Measurements from ENCODE around the gene CREM. TPM values are rescaled to one million over a fixed set of nuclear protein-coding genes. Genes with fewer than 3 reads are reported as not detected.
A peak's percentile ranks its signal among the peaks of the same experiment; 100 is the strongest.

Gene CREM
- polyA plus RNA-seq, 3 donors: 43.1 to 147 (median 56.0) TPM

DNA sequence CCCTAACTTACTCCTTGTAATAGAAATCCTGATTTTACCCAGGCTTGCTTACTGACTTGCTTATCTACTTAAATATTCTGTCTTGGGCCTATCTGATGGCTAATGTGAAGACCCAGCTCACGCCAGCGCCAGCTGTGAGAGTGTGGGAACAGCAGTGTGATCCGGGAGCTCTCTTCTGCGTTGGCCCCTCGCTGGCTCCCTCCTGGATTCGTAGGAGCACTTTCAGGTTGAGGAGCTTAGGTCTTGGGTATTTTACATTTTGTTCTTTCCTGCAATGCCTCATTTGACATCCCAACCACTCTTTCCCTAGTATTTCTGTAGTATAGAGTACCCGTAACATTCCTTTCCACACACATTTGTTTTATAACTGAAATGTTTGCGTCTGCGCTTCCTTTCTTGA, 51.7 kb downstream of the CREM start:
- no peak for DNase-seq (ENCODE audit: extremely low read depth in 1 of 11, low read depth in 9 of 11, low spot score in 4 of 11)

DNA sequence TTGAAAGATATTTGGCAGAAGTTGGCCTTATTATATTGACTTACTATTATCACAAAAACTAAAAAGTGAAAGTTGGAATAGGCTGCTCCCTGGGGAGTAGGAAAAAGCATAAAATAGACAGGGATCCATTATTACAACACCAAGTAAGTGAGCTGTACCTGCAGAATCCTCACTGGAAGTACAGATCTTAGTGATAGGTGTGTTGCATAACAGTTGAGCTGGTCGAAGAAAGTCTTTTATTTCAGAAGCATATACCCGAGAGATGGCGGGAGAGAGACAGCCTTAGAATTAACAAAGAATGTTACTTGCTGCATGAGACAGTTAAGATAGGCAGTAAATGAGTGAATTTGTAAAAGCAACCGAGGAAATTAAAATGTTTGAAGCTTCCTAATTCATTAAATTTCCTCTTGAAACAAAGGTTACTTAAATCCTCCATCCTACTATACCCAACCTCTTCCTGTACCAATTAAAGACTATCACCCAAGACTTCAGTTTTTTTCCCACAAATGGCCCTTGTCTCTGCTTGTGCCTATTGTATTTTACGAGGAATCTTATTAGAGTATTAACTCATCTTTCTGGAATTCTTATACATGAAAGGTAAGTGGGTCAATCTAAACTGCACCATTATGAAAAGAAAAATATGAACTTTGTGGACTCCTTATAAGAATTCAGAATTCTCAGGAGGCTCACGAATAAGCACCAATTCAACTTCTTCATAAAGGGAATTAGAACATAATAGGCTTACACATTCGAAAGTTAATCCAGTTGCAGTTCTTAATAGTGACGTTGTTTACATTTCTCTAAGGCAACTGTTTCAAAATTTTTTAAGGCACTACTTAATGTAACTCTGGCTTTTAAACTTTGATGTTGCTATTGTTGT, 56.2 kb downstream of the CREM start:
- DNase-seq (ENCODE audit: extremely low read depth in 1 of 11, low read depth in 9 of 11, low spot score in 4 of 11): no peak

GRCh38 chr10:35184527-35185171, 58.0 kb downstream of the CREM start:
- DNase-seq (ENCODE audit: extremely low read depth in 1 of 11, low read depth in 9 of 11, low spot score in 4 of 11): no peak

- no peak for DNase-seq (ENCODE audit: extremely low read depth in 1 of 11, low read depth in 9 of 11, low spot score in 4 of 11)
Measured at GRCh38 chr10:35185260-35186034, 58.8 kb downstream of the CREM start.

DNA sequence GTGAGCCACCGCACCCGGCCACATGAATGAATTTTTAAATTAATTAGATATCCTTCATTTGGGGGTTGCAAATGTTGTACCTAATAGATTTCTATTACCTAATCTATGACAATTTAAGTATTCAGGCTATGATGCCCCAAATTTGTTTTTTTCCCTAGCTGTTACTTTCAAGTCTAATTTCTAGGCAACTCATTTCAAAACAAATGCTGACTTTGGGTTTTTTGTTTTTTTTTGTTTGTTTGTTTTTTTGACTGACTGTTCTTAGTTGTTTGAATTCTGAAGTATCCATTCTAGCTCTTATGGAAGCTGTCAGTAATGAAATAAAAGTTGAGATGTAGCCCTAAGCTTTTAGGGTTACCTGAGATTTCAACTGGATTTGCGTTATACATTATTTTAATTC, 62.3 kb downstream of the CREM start:
- no peak for DNase-seq (ENCODE audit: extremely low read depth in 1 of 11, low read depth in 9 of 11, low spot score in 4 of 11)

DNA sequence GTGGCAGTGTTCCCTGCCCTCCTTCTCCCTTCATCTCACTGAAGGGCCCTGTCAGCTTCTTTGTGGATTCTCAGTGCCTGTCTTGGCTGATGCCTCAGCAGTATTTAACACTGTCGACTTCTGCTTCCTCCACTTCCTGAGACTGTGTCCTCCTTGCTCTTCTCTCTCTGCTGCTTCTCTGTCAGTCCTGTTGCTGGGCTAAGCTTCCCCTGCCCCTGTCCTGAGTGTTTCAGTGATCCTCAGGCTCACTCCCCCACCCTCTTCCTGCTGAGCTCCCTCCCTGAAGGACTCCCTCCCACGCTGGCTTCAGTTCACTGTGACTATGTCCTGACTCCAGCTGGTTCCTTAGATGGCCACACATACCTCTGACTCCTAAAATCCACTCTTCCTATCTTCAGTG, 64.9 kb downstream of the CREM start:
- peak in 1 of 11 donors; percentile 28 for DNase-seq (ENCODE audit: extremely low read depth in 1 of 11, low read depth in 9 of 11, low spot score in 4 of 11)

- DNase-seq (ENCODE audit: extremely low read depth in 1 of 11, low read depth in 9 of 11, low spot score in 4 of 11): no peak
Measured at GRCh38 chr10:35192645-35193249, 66.1 kb downstream of the CREM start.

GRCh38 chr10:35194471-35194870, 67.8 kb downstream of the CREM start:
- DNase-seq (ENCODE audit: extremely low read depth in 1 of 11, low read depth in 9 of 11, low spot score in 4 of 11): no peak

GRCh38 chr10:35194906-35195305, 68.3 kb downstream of the CREM start:
- DNase-seq (ENCODE audit: extremely low read depth in 1 of 11, low read depth in 9 of 11, low spot score in 4 of 11): peak in 4 of 11 donors; percentile 35 to 59 (median 46)

GRCh38 chr10:35195361-35196306, 69.0 kb downstream of the CREM start:
- peak; percentile 81 to 97 (median 91) for DNase-seq (ENCODE audit: extremely low read depth in 1 of 11, low read depth in 9 of 11, low spot score in 4 of 11)

- DNase-seq (ENCODE audit: extremely low read depth in 1 of 11, low read depth in 9 of 11, low spot score in 4 of 11): no peak
Measured at GRCh38 chr10:35200487-35200886, 73.8 kb downstream of the CREM start.

DNA sequence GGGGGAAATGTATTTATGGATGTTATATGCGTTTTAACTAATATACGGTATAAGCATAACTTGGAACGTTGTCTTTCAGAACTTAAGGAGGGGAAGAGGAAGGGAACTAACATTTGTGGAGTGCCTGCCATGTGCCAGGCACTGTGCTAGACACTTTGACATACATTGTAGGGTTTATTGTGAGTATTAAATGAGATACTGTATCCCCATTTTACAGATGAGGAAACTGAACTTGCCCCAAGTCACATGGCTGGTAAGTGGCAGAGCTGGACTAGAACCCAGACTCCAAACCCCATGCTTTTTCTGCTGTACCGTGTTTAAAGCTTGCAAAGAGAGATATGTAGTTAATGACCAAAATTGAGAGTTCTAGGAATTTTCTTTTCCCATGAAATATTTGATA, 74.6 kb downstream of the CREM start:
- no peak for DNase-seq (ENCODE audit: extremely low read depth in 1 of 11, low read depth in 9 of 11, low spot score in 4 of 11)

DNA sequence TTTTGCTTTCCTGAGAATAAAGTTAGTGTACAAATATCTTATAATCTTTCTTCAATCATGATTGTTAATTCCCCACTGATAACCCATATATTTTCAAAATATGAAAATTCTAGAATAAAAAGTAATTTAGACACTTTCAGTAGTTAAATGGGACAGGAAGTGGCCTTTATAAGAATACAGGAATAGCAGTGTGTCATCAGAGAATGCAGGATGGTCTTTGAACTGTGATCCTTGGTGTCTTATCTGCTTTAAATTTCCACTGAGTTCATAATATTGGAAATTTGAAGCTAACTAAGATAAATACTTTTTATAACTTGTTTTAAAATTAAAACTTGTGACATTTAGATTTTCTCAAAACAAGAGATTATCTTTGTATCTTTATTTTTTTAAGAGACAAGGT, 75.4 kb downstream of the CREM start:
- DNase-seq (ENCODE audit: extremely low read depth in 1 of 11, low read depth in 9 of 11, low spot score in 4 of 11): no peak

DNA sequence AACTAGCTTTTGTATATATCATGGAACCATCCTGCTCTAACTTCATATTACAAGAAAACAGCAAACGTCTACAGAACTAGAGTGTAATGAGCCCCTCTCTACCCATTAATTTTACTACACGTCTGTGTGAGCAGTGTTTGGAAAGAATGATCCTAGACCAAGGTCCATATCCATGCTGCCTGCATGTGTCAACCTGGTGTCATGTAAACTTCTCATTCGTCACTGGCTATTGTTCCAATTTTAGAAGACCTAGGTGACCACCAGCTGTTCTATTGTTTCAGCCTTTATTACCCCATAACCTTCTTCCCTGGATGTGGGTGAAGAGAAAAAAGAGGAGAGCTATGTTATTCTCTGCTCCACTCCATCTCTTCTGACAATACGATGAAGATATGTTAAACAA, 77.1 kb downstream of the CREM start:
- no peak for DNase-seq (ENCODE audit: extremely low read depth in 1 of 11, low read depth in 9 of 11, low spot score in 4 of 11)

DNA sequence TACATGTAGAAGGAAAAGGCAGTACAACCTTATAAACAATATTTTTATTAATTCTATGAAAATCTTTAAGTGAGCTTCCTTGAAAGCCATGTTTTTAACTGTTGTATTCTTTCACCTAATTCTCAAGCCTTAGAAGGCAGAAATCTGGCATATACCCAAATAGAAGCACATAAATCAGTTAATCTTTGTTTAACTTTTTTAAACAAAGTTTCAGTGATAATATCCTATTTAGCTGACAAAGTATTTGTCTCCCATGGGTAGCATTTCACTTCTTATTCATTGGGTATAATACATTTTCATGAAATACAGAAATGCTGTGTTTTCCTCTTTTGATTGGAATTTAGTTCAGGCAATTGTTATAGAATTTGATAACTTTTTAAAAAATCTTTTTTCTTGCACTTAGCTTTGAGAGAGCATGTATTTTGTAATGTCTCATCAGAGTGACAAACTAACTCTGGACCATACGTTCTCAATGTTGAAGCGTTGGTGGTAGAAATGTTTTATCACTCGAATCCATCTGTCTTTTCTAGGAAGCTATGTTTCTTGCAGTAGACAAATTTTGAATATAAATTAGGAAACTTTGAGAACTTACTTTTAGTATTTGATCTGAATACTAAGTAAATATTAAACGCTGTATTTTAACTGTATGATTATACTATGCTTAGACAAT, 78.1 kb downstream of the CREM start:
- peak in 1 of 11 donors; percentile 22 for DNase-seq (ENCODE audit: extremely low read depth in 1 of 11, low read depth in 9 of 11, low spot score in 4 of 11)

DNA sequence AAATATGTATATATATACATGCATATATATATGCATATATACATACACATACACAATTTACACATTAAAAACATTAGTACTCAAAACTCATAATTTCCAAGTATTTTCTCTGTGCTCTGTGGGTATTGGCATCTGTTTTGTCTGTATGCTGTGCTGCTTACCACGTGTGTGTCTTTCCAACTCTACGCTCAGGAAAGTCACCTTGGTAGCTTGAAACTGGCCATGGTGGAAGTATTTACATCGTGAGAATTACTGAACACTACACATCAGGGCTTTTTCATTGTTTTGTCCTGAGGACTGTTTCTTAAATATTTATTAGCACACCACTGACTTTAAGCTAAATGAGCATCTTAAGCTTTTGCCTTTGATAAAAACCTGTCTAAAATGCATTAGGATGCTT, 79.6 kb downstream of the CREM start:
- no peak for DNase-seq (ENCODE audit: extremely low read depth in 1 of 11, low read depth in 9 of 11, low spot score in 4 of 11)

GRCh38 chr10:35208536-35208935, 81.9 kb downstream of the CREM start:
- DNase-seq (ENCODE audit: extremely low read depth in 1 of 11, low read depth in 9 of 11, low spot score in 4 of 11): no peak

Measured in renal cortex interstitium (tissue), 11 donors.